Vagina (tissue), 2 donors: ENCODE data around the gene OR2M3.

Experiments used
- CTCF ChIP-seq, 3 experiments: fragments of 450-650 bp in 2 of 3; fragments of 200-600 bp in 1 of 3; sonication (generic) in 1 of 3; IDR thresholded peaks; one replicate each; pipeline ENCODE4 v1.5.1; 2017 to 2019; ENCODE audit warnings: antibody characterized with exemption in 3 of 3, mild to moderate bottlenecking in 2 of 3, moderate library complexity in 2 of 3
- POLR2A ChIP-seq, 2 donors: fragments of 450-650 bp; IDR thresholded peaks; one replicate each; pipeline ENCODE4 v1.6.1; 2017; ENCODE audit warnings: antibody characterized with exemption in 2 of 2, mild to moderate bottlenecking in 2 of 2, moderate library complexity in 2 of 2

- TF ChIP-seq CTCF (IDR thresholded peaks at IDR 0.05): no peak
- TF ChIP-seq POLR2A (IDR thresholded peaks at IDR 0.05): no peak
Measured at GRCh38 chr1:248174521-248174920, 22.5 kb upstream of the OR2M3 start, which contains the start of gene OR2M2.
